Measurements from ENCODE around the gene TBC1D2B.
A peak's percentile ranks its signal among the peaks of the same experiment; 100 is the strongest.

Gene TBC1D2B

GRCh38 chr15:78077053-78077870 is at the start of gene TBC1D2B:
Gene TBC1D2B (minus strand): TSS chr15:78077711. CDS start chr15:78077652, 59 bp downstream.
- TF ChIP-seq CTCF (IDR thresholded peaks at IDR 0.05; ENCODE audit: extremely low read depth, missing control alignments) = no peak
- peak; percentile 87 for DNase-seq (ENCODE audit: low spot score)

GRCh38 chr15:78125267-78125666 is 47.8 kb upstream of the TBC1D2B start:
- DNase-seq (ENCODE audit: low spot score) = no peak
- no peak for TF ChIP-seq CTCF (IDR thresholded peaks at IDR 0.05; ENCODE audit: extremely low read depth, missing control alignments)

- TF ChIP-seq CTCF (IDR thresholded peaks at IDR 0.05; ENCODE audit: extremely low read depth, missing control alignments) = no peak
- DNase-seq (ENCODE audit: low spot score) = no peak
Measured at GRCh38 chr15:78120523-78120922, 43.0 kb upstream of the TBC1D2B start.

- DNase-seq (ENCODE audit: low spot score) = no peak
- TF ChIP-seq CTCF (IDR thresholded peaks at IDR 0.05; ENCODE audit: extremely low read depth, missing control alignments) = no peak
Measured at GRCh38 chr15:78112551-78112950, 35.0 kb upstream of the TBC1D2B start.

GRCh38 chr15:78111788-78112187 is 34.3 kb upstream of the TBC1D2B start:
- TF ChIP-seq CTCF (IDR thresholded peaks at IDR 0.05; ENCODE audit: extremely low read depth, missing control alignments) = no peak
- DNase-seq (ENCODE audit: low spot score) = no peak

GRCh38 chr15:78110916-78111475 is 33.5 kb upstream of the TBC1D2B start:
- no peak for DNase-seq (ENCODE audit: low spot score)
- no peak for TF ChIP-seq CTCF (IDR thresholded peaks at IDR 0.05; ENCODE audit: extremely low read depth, missing control alignments)

GRCh38 chr15:78110096-78110495 is 32.6 kb upstream of the TBC1D2B start:
- TF ChIP-seq CTCF (IDR thresholded peaks at IDR 0.05; ENCODE audit: extremely low read depth, missing control alignments) = no peak
- no peak for DNase-seq (ENCODE audit: low spot score)
